HG02610 (cell line): ENCODE results near the gene NDP.
"Not testable (repeated sequence)": the region's sequence is repeated elsewhere in the genome, so short reads cannot be mapped to it uniquely, and the experiment has no call there.

Experiments used
- ATAC-seq: cut with Tn5 transposase; IDR thresholded peaks from one replicate; pipeline ENCODE4 v1.9.1; 2021; ENCODE audit warnings: mild to moderate bottlenecking, moderate library complexity; ENCODE audit not compliant: unreplicated experiment

The NDP gene

DNA sequence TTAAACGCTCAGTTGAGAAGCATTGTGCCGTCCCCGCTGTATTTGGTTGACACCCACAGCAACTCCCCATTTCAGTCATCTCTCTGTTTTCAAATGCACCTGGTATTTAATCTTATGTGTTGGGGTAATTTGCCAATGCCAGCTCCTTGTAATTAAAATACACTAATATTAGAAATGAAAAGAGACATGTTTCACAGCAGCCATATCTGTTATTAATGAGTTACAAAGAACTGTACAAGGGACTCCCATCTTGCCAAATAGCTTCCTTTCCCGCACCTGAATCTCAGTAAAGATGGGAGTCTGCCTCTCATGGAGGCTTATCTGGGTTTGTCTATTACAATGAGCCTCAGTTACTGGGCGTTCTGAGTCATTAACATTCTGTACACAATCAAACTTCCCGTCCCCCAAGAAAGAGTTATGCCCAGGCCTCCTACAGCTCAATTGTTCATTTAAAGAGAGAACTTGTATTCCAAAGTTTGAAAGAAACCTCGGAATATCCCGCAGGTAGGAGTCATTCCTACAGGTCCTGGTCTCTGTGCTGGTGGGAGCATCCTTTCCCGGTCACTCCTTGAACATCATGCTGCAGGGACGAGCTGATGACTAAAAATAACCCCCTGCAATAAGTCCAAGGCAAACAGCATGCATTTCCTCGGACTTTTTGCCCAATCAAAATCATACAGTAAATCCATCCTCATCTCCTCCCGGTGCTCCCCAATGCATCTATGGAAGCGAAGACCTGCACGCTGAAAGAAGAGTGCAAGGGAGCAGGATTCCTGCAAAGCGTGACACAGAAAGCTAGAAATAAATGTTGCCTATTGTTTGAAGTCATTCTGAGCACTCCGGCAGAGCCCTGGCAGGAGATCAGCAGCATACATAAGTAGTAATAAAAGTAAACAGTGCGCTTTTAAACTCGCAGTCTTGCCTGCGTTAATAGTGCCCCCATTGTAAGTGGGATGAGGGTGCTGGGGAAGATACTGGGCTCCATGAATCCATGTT lies 926 bp downstream of the NDP start:
- no peak for ATAC-seq

DNA sequence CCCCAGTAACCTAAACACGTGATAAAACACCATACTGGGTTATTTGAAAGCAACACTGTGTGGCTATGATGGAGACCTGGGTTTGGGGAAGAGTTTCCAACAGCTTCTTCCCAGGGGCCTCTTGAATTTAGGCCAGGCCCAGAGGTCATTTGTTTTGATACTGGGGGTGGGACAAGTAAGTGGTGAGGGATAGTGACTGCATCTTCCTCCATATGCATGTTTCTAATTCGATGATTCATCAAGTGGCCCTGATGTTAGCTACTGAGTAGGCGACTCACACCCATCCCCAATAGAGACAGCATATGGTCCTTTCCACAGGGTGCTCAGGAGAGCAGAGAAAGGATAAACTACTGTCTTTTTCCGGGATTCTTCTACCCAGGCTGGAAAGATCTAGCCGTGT lies 2.7 kb downstream of the NDP start:
- no peak for ATAC-seq

DNA sequence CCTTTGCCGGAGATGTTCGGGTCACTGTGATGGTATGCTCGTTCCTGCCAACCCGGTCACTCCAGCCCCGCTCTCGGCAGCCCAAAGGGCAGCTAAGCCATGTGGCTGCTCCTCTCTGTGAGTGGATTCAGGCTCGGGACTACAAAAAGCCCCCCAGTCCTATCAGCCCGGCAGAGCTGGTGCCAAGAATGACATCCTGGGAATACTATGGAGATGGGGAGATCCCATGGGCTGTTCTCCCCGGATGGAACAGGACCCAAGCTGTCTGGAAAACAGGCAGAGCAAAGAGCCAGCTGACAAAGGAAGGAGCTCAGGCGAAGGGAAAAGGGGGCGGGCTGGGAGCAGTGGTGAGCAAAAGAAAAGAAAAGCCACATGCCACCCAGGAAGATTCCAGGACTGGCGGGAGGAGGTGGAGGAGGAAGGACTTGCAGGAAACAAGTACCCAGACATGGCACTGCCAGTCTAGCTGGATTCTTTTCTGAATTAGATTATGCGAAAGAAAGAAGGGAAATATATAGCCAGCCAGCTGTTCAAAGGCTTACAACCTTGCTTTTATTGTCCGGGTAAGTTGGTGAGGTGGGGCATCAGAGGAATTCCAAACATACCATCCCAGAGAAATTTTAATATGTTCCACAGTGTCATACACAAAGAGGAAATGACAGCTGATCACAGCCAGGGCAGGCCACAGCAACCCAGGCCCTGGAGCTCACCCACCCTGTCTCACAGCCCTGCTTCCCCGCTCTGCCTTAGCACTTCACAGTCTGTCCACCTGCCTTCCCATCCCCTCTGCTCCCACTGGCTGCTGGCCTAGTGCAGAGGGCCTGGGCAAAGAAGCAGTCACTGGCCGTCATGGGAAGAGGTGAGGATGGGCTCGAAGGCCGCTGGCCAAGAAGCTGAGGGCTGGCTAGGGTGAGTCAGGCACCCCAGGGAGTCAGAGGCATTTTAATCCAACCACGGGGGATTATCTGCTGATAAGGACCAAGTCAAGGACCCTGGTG lies 3.4 kb downstream of the NDP start:
- no peak for ATAC-seq

DNA sequence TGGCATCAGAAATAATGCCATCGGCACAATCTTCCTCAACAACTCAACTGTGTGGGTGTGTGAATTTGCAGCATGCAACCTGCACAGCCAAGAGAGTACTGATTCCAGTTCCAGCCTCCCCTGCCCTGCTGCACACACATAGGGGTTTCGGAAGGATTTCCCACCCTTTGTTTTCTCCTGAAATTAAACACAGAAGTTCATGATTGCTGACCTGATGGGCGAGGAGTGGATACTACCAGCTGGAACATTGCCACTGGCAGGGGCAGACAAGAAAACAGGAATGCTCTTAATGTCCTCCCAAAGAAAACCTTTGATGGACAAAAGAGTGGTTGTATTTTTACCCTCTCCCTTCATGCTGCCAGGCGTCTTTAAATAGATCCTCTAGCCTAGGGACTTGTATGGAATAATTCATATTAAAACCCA lies 4.8 kb downstream of the NDP start:
- ATAC-seq: no peak

DNA sequence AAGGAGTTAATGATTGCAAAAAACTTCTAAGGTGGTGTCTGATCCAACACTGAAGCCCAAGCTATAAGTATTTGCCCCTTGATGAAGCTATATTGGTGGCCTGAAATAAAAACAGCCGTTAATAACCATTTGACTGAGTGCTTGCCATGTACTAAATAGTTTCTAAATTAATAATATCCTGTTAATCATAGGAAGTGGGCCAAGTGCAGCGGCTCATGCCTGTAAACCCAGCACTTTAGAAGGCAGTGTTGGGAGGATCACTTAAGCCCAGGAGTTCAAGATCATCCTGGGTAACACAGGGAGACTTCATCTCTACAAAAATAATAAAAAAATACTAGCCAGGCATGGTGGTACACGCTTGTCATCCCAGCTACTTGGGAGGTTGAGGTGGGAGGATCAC lies 8.3 kb downstream of the NDP start:
- no peak for ATAC-seq

DNA sequence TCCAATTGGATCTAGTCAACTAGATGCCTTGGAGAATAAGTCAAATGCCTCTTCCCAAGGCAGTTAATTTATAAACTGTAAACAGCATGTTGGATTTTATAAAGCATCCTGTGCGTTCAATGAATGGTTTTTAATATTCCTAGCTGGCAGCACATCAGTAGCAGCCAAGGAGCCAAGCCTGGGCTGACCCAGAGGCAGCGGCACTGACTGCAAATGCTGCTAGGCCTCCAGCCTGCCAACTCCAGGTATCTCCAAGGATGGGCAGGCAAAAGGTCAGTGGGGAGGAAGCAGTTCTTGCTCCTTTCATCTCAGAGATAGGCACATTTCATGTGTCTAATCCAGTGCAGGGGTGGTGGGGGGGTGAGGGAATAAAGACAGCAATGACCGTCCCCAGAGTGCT lies 9.5 kb downstream of the NDP start:
- no peak for ATAC-seq

DNA sequence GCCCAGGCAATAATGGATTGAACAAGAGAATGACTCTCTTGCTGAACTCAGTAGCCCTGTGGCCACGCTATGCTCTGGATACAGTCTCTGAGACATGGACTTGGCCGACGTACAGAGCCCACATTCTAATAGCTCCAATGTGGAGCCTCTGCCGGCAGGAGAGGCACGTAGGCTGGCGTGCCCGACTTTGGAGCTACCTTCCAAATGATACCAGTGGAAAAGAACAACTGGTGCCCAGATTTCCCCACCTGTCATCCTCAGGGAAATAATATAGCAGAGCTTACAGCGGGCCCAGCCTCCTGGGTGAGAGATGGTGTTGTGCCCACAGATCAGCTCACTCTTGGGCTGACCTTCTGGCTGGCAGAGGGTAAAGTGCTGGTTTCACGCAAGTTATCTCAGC lies 10.6 kb downstream of the NDP start:
- no peak for ATAC-seq

DNA sequence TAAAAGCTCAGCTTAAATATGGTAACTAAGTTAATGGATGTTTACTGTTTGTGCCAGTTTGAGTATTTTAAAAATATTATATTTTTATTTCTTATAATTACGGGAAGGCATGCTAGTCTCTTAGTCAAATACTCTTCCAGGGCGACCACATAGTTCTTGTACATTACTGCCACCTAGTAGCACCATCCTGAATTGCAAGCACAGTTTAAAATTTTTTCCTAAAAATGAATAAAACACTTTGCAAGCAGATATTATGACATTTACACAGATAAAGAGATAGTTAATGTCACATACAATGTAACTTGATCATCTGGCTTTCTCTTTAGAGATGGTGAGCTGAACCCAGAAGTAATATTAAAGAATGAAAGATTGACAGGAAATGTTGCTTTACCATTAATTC lies 11.5 kb downstream of the NDP start:
- no peak for ATAC-seq

DNA sequence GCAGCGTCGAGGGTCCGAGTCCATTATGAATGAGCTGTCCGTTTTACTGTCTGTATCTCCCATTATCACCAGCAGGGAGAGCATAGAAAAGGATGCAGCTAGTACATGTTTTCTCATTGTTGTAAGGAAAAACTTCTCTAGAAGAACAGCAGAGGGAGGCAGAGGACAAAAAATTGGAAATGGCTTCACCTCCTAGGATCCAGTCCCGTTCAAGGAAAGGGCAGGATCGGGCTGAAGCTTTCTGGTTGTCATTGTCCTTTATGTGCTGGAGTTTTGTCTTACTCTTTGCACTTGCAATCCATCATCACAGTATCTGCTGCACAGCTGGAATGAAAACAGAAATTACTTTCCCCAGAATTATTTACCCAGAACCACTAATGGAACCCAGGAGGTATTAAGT lies 14.7 kb downstream of the NDP start:
- ATAC-seq: no peak

DNA sequence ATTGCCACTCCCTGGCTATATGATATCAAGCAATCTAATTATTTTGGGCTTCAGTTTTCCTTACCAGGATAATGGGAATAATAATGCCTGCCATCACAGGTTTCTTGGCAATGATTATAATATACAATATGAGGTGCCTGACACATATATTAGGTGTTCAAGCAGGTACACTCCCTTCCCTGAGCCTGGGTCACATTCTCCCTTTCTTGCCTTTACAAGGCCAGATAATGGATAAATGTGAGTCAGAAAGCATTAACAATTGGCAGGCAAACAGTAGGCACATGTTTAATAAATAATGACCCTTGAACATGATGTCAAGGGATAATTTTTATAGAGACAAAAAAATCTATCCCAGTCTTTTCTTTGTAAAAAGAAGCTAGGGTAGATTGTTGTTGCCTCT lies 17.2 kb downstream of the NDP start:
- ATAC-seq: no peak

DNA sequence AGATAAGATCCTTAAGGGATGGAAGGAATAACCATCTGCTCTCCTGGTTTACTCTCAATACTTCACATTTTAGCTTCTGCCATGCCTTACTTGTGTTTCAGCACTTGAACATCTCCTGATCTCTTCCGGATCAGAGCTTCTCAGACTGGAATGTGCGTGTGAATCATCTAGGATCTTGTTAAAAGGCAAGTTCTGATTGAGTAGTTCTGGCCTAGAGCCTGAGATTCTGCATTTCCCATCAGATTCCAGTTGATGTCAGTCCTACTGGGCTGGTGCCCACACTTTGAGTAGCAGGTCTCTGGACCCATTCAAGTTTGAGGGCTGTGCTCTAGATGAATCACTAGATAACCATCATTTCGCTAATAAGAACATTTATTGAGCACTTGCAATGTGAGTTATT lies 20.0 kb downstream of the NDP start:
- ATAC-seq: no peak

DNA sequence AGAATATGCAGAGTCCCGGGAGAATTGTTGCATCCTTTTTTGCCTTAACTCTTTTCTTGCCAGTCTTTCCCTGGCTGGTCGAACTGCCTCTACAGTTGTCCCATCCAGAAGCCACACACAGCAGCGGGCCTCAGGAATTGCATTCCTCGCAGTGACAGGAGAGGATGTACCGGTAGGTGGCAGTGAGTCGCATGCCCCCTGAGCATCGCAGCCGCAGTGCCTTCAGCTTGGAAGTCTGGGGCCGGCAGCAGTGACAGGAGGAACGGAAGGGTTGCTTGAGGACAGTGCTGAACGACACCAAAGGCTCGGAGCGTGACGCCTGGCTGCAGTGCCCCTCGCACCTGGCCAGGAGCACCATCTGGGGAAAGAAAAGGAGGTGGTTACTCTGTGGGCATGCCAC lies 23.5 kb downstream of the NDP start:
- no peak for ATAC-seq

DNA sequence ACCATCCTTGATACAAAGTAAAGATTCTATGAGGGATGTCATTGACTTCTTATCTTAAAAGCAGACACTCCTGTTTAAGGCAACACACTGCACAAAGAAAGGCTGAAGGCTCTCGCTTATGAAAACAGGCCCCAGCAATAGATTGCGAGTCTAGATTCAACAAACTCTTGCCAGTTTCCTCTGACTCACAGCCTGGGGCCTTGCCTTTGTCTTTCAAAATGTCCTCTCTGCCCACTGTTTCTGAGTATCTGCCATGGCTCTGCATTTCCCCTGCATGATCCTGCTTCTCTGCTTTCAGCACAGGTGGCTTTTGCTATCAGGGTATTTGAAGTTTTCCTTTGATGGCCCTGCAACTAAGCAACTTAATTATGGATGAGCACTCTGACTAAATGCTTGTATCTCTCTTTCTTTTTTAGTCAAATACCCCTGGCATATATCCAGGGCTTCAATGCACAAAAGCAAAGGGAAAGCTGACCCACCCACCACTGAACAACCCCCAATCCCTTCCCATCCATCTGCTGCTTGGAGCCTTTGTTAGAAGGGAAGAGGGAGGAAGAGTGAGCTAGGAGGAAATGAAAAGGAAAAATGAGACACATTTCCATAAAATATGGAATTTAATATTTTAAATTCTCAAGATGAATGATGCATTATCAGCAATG lies 32.2 kb downstream of the NDP start:
- no peak for ATAC-seq

DNA sequence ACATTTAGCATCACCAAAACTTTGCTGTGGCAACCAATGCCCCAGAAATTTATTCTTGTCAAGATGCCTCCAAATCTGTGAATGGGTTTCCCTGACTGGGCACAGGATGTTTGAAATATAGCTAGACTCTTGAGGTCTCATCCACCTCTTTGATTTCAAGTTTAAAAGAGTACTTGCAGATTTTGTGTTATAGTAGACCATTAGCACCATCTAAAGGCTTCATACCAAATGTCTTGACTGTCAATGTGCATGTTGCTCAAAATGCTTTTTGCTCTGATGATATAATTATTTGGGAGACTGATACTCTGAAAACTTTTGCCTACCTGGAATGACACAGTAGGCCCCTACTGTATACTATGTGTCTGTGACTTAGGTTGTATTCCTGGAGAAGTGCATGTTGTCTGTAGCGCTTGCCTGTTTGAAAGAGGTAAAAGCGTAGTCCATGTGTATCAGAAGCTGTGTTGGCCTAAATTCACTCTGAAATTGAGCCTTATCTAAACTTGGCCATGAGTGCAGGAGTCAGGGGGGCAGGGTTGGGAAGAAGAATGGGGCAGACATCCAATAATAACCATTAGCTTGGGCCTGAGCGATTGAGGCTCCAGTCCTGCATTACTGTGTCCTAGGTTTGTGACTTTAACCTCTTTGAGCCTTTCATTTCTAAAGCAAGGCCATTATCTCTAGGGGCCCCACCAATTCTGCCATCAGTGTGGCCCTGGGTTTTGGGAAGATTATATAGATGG lies 33.8 kb downstream of the NDP start:
- no peak for ATAC-seq

DNA sequence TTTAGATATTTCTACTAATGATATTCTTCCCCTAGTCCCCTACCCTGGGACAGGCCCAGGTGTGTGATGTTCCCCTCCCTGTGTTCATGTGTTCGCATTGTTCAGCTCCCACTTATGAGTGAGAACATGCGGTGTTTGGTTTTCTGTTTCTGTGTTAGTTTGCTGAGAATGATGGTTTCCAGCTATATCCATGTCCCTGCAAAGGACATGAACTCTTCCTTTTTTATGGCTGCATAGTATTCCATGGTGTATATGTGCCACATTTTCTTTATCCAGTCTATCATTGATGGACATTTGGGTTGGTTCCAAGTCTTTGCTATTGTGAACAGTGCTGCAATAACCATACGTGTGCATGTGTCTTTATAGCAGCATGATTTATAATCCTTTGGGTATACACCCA lies 51.2 kb downstream of the NDP start:
- not testable (repeated sequence) for ATAC-seq

DNA sequence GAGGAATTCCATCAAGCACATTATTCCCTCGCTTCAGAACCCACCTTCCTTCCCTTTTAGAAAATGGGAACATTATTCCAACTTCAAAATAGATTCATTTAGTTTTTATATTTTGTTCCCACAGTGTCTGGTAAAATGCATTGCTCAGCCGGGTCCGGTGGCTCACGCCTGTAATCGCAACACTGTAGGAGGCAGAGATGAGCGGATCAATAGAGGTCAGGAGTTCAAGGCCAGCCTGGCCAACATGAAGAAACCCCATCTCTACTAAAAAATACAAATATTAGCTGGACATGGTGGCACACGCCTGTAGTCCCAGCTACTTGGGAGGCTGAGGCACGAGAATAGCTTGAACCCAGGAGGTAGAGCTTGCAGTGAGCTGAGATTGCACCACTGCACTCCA lies 62.4 kb downstream of the NDP start:
- ATAC-seq: not testable (repeated sequence)

DNA sequence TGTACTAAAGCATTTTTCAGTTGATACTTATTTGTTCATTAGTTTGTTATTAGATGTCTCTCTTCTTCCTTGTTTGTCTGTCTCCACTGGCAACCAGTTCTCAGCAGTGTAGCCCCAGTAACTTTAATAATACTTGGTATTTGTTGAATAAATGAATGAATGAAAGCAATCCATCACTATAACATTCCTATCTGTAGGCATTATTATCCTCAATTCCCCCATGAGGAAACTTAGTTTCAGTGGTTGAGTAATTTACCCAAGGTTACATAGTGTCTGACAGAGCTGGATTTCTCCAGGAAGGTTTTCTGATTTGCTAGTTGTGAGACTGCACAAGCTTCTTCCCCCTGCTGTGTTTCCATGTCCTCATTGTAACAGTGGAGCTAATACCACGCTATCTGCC lies 63.2 kb downstream of the NDP start:
- ATAC-seq: no peak

DNA sequence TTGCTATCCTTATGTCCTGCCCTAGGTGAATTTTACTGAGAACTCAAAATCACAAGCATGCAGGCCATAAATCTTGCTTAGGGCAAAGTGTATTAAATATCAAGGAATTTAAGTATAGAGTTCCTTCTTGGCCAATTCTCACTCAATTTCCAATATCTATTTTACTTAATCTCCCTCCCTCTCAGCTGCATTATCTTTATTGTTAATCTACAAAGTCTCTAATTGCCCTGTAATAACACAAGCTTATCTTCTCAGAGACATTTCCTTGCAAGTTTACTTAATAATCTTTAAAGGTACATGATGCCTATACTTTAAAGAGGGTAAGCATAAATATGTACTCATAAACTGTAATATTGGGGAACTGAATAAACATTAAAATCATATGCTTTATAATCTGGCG lies 64.0 kb downstream of the NDP start:
- ATAC-seq: no peak

DNA sequence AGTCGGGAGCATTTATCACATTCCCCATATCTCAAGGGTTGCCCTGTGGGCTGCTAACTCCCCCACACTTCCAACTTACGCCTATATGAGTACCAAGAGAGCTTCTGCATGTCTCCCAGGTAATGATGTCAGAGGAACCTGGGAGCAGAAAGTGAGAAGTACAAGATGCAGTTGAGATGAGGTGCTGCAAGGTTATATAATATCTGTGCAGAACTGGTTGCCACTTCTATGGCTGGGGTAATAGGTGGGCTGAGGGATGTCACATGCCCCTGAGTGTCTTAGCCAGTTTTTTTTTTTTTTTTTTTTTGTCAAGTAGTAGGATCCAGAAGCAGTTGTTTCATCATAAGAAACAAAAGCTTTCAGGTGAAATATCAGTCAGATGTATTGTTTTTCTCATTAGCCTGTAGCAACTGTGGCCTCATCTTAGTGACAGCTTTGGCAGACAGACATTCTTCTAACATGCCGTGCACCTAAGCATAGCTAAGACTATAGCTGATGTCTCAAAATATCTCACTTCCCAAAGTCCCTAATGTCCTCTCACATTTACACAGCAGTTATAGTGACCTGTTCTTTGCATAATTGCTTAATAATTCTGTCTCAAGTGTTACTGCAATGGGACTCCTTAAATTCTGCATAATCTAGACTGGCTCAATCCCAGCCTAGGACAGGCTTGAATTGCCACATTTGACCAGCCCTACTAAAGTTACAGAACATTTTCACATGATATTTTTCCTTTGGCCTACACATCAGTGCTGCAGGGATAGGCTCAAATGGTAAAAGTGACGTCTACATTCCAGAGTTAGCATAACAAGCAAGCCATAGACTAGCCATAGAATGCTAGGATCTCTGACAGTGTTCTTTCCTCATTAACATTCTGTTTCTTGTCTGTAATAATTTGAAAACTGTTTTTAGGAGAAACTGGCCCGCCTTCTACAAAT lies 73.0 kb downstream of the NDP start:
- no peak for ATAC-seq
